Activated naive CD4-positive, alpha-beta T cell treated with anti-CD3 and anti-CD28 coated beads, Interleukin-2, amount 50 U/mL, for 24 hours (primary cell): ENCODE data around the gene GNA15.
"Not testable (repeated sequence)": the region's sequence is repeated elsewhere in the genome, so short reads cannot be mapped to it uniquely, and the experiment has no call there.

Experiments
- H3K27ac Mint-ChIP-seq: one replicate; pipeline ENCODE4 v1.8.0; 2021; ENCODE audit warnings: mild to moderate bottlenecking, mixed read lengths
- H3K27me3 Mint-ChIP-seq: one replicate; pipeline ENCODE4 v1.8.0; 2021; ENCODE audit warnings: mixed read lengths
- H3K36me3 Mint-ChIP-seq: one replicate; pipeline ENCODE4 v1.8.0; 2021; ENCODE audit warnings: mixed read lengths
- H3K4me1 Mint-ChIP-seq: one replicate; pipeline ENCODE4 v1.8.0; 2021; ENCODE audit warnings: mixed read lengths
- H3K4me3 Mint-ChIP-seq: one replicate; pipeline ENCODE4 v1.8.0; 2021; ENCODE audit warnings: mild to moderate bottlenecking, mixed read lengths
- H3K9me3 Mint-ChIP-seq: one replicate; pipeline ENCODE4 v1.8.0; 2021; ENCODE audit warnings: mixed read lengths

Gene GNA15

DNA sequence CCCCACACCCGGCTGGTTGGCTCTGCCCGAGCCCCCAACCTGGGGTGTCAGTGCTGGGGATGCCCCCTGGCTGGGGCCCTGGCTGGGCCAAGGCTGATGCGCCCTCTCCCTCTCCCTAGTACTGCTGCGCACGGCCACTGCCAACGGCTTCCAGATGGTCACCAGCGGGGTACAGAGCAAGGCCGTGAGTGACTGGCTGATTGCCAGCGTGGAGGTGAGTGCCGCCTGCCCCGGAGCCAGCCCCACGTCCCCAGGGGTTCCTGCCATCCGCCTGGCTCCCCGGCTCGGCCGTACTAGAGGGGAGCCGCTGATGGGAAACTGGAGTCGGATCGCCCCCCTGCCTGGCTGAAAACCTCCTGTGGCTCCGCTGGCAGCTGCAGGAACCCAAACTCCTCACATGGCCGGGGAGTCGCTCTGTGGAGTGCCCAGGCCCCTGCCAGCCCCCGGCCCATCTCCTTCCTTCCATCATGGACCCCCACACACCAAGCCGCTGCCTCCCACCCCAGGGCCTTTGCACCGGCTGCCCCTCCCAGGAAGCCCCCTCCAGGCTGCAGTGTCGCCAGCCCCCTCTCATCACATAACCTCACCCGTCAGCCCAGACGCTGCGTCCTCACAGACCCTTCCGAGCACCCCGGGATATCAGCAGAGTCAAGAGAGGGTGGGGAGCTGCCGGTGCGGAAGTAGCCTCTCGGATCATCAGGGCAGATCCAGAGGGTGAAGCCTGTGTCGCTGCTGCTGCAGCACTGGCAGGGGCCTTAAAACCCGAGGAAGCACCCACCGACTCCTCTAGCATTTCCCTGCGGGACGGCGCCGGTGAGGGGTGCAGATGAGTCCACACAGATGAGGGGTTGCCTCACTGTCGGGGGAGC, 60.5 kb downstream of the GNA15 start:
- no peak overlapping the region for H3K27ac Mint-ChIP-seq
- H3K4me3 Mint-ChIP-seq = no peak overlapping the region

DNA sequence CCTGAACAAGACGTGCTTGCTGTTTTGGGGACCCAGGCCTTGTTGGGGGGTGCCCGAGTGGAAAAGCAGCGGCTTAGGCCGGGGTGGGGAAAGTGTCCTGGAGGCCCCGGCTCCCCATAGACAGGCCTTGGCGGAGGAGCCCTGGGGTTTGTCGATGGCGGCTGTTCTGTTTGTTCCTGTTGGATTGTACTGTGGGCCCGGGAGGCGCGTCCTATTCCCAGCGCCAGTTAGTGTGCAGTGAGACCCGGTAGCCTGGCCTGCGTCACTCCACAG, 61.0 kb downstream of the GNA15 start:
- H3K9me3 Mint-ChIP-seq = no peaks in the 10 kb centered on the region
- H3K27ac Mint-ChIP-seq = no peak overlapping the region
- H3K4me3 Mint-ChIP-seq = no peak overlapping the region
- H3K36me3 Mint-ChIP-seq = peaks cover 2% of the 10 kb centered on the region
- H3K27me3 Mint-ChIP-seq = no peaks in the 10 kb centered on the region
- H3K4me1 Mint-ChIP-seq = no peaks in the 10 kb centered on the region

More for the DNA sequence above, 60.5 kb downstream of the GNA15 start:
- H3K9me3 Mint-ChIP-seq = no peaks in the 10 kb centered on the region
- peaks cover 2% of the 10 kb centered on the region for H3K36me3 Mint-ChIP-seq
- no peaks in the 10 kb centered on the region for H3K27me3 Mint-ChIP-seq
- no peaks in the 10 kb centered on the region for H3K4me1 Mint-ChIP-seq

DNA sequence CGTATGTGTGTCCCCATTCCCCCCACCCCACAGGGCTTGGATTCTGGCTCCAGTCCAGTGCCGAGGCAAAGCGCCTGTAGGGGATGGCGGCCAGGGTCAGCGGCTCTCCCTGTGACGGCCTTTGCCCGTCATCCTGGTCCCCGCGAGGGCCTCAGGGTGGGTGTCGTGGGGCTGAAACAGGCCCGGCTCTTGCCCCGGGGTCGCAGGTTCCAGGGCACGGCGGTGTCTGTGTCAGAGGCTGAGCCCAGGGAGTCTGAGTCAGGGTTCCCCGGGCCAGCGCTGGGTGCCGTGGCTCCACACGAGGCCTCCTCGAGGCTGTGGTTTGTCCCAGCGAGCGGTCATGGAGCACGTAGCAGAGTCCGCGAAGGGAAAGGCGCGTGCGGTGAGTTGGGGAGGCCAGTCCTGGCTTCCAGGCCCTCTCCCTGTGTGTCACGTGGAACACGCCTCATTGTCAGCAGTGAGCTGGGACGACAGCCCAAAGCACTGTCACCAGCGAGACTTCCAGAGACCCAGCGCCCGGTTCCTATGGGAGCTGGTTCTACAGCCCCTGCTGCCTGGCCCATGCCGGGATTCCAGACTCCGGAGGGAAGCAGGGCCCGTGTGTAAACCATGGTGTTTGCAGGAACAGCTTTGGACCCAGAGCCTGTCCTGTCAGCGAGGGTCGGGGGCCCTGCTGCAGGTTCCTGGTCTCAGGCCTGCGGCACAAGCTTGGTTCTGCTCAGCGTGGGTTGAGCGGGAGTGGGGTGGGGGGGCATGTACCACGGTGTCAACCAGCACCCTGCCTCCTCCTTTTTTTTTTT, 63.3 kb downstream of the GNA15 start:
- no peaks in the 10 kb centered on the region for H3K27me3 Mint-ChIP-seq
- H3K27ac Mint-ChIP-seq = no peak overlapping the region
- H3K36me3 Mint-ChIP-seq = no peaks in the 10 kb centered on the region
- H3K9me3 Mint-ChIP-seq = no peaks in the 10 kb centered on the region
- H3K4me3 Mint-ChIP-seq = no peak overlapping the region
- H3K4me1 Mint-ChIP-seq = no peaks in the 10 kb centered on the region

DNA sequence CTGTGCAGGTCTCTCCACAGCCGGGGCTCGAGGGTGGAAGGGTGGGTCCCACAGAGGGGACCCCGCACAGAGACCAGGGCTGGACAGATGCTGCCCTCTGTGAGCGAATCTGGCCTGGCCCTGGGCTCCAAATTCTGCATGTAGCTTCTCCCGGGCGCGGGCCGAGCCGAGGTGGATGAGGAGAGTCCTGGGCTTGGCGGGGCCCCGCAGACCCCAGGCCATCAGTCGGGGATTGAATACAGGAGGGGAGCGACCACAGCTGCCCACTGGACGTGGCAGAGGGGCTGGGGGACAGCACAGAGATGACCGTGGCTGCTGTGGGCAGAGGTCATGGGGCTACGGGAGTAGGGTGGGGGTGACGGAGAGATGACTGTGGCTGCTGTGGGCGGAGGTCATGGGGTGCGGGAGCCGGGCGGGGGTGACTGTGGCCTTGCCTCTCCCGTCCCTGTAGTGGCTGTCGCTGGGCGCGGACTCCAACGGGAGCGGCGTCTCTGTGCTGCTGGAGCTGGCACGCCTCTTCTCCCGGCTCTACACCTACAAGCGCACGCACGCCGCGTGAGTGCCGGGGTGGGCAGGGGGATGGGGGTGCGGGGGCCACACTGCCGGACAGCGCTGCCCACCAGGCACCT, 65.4 kb downstream of the GNA15 start:
- Mint-ChIP-seq H3K4me3 (no peak overlapping the region), H3K36me3 (no peaks in the 10 kb centered on the region), H3K27ac (no peak overlapping the region), H3K9me3 (no peaks in the 10 kb centered on the region), H3K27me3 (no peaks in the 10 kb centered on the region), H3K4me1 (no peaks in the 10 kb centered on the region)

- no peaks in the 10 kb centered on the region for H3K4me1 Mint-ChIP-seq
- no peaks in the 10 kb centered on the region for H3K9me3 Mint-ChIP-seq
- no peaks in the 10 kb centered on the region for H3K27me3 Mint-ChIP-seq
- no peak overlapping the region for H3K27ac Mint-ChIP-seq
- H3K36me3 Mint-ChIP-seq = no peaks in the 10 kb centered on the region
- no peak overlapping the region for H3K4me3 Mint-ChIP-seq
These were observed 66.1 kb downstream of the GNA15 start for GRCh38 chr19:3201911-3202310.

DNA sequence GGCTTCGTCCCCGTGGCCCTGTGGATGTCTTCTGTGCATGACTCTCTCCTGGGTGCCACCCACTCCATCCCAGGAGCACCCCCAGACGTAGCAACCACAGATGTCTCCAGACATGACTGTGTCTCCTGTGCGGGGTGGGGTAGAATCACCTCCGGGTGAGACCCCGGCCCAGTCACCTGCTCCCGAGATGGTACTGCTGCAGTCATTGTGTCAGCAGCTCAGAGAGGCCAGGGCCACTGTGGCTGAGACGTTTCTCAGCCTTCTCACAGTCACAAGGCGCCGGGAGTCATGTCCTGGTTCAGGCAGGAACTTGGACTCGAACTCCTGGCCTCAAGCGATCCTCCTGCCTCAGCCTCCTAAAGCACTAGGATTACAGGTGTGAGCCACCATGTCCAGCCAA, 66.5 kb downstream of the GNA15 start:
- no peak overlapping the region for H3K4me3 Mint-ChIP-seq
- H3K4me1 Mint-ChIP-seq = no peaks in the 10 kb centered on the region
- H3K9me3 Mint-ChIP-seq = no peaks in the 10 kb centered on the region
- H3K27me3 Mint-ChIP-seq = no peaks in the 10 kb centered on the region
- no peak overlapping the region for H3K27ac Mint-ChIP-seq
- H3K36me3 Mint-ChIP-seq = no peaks in the 10 kb centered on the region

- not testable (repeated sequence) for H3K27ac Mint-ChIP-seq
These were observed 67.1 kb downstream of the GNA15 start for GRCh38 chr19:3202895-3203294.

DNA sequence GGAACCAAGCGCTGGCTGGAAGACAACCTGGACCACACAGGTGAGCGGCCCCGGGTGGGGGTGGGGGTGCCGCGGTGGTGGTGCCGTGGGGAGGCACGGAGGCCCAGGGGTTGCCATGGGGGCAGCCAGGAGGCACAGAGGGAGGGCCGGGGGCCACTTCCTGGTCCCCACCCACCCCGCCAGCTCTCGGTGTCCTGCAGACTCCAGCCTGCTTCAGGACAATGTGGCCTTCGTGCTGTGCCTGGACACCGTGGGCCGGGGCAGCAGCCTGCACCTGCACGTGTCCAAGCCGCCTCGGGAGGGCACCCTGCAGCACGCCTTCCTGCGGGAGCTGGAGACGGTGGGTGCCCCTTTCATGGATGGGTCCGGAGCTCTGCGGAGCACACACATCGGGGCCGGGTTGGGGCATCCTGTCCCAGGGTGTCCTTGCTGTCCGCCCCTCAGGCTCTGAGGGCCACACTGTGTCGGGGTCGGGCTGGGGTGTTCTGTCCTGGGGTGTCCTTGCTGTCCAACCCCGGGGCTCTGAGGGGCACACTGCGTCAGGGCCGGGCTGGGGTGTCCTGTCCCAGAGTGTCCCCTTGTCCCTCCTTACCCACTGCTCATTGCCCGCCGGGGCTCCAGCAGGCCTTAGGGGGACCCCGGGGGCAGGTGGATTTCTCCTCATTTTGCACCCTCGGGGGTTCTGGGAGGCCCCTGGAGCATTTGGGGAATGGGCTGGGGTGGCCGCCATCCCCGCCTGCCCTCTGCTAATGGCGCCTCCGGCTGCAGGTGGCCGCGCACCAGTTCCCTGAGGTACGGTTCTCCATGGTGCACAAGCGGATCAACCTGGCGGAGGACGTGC, 68.2 kb downstream of the GNA15 start:
- Mint-ChIP-seq H3K27me3 (no peaks in the 10 kb centered on the region), H3K36me3 (no peaks in the 10 kb centered on the region), H3K27ac (no peak overlapping the region), H3K4me1 (no peaks in the 10 kb centered on the region), H3K9me3 (no peaks in the 10 kb centered on the region), H3K4me3 (no peak overlapping the region)

More at GRCh38 chr19:3202895-3203294, 67.1 kb downstream of the GNA15 start:
- H3K27me3 Mint-ChIP-seq, H3K4me3 Mint-ChIP-seq, H3K4me1 Mint-ChIP-seq, H3K9me3 Mint-ChIP-seq, H3K36me3 Mint-ChIP-seq: not testable (repeated sequence)

- H3K4me1 Mint-ChIP-seq = no peaks in the 10 kb centered on the region
- H3K9me3 Mint-ChIP-seq = no peaks in the 10 kb centered on the region
- H3K4me3 Mint-ChIP-seq = no peak overlapping the region
- H3K27ac Mint-ChIP-seq = no peak overlapping the region
- H3K36me3 Mint-ChIP-seq = no peaks in the 10 kb centered on the region
- no peaks in the 10 kb centered on the region for H3K27me3 Mint-ChIP-seq
These were observed 68.9 kb downstream of the GNA15 start for GRCh38 chr19:3204646-3205275.

DNA sequence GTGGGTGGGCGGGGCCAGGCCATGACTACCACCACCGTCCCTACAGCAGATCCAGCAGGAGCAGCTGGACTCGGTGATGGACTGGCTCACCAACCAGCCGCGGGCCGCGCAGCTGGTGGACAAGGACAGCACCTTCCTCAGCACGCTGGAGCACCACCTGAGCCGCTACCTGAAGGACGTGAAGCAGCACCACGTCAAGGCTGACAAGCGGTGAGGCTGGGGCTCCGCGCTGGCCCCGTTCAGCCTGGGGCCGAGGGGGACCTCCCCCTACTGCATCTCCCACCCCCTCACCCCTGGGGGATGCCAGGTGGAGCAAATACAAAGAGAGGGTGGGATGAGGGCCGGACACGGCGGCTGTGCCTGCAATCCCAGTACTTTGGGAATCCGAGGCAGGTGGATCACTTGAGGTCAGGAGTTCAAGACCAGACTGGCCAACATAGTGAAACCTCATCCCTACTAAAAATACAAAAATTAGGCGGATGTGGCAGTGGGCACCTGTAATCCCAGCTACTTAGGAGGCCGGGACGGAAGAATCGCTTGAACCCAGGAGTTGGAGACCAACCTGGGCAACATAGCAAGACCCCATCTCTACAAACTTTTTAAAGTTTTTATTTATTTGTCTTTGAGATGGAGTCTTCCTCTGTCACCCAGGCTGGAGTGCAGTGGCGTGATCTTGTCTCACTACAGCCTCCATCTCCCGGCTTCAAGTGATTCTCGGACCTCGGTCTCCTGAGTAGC, 70.6 kb downstream of the GNA15 start:
- no peak overlapping the region for H3K27ac Mint-ChIP-seq
- no peaks in the 10 kb centered on the region for H3K36me3 Mint-ChIP-seq
- H3K4me1 Mint-ChIP-seq = peaks cover 5% of the 10 kb centered on the region
- no peak overlapping the region for H3K4me3 Mint-ChIP-seq
- H3K27me3 Mint-ChIP-seq = no peaks in the 10 kb centered on the region
- H3K9me3 Mint-ChIP-seq = no peaks in the 10 kb centered on the region

DNA sequence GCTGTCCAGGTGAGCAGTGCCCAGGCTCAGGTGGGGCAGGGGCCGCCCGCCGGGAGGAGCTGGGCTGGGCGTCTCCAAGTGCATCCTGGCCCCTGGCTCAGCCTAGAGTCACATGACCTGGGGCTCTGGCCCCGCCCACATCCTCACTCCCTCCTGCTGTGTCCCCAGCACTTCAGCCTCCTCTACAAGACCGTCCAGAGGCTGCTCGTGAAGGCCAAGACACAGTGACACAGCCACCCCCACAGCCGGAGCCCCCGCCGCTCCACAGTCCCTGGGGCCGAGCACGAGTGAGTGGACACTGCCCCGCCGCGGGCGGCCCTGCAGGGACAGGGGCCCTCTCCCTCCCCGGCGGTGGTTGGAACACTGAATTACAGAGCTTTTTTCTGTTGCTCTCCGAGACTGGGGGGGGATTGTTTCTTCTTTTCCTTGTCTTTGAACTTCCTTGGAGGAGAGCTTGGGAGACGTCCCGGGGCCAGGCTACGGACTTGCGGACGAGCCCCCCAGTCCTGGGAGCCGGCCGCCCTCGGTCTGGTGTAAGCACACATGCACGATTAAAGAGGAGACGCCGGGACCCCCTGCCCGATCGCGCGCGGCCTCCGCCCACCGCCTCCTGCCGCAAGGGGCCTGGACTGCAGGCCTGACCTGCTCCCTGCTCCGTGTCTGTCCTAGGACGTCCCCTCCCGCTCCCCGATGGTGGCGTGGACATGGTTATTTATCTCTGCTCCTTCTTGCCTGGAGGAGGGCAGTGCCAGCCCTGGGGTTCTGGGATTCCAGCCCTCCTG, 71.8 kb downstream of the GNA15 start:
- no peak overlapping the region for H3K4me3 Mint-ChIP-seq
- H3K36me3 Mint-ChIP-seq = no peaks in the 10 kb centered on the region
- H3K9me3 Mint-ChIP-seq = no peaks in the 10 kb centered on the region
- H3K27me3 Mint-ChIP-seq = no peaks in the 10 kb centered on the region
- peaks cover 5% of the 10 kb centered on the region for H3K4me1 Mint-ChIP-seq
- H3K27ac Mint-ChIP-seq = no peak overlapping the region

GRCh38 chr19:3208317-3209207, 72.7 kb downstream of the GNA15 start:
- Mint-ChIP-seq H3K4me3 (no peak overlapping the region), H3K27ac (no peak overlapping the region)

DNA sequence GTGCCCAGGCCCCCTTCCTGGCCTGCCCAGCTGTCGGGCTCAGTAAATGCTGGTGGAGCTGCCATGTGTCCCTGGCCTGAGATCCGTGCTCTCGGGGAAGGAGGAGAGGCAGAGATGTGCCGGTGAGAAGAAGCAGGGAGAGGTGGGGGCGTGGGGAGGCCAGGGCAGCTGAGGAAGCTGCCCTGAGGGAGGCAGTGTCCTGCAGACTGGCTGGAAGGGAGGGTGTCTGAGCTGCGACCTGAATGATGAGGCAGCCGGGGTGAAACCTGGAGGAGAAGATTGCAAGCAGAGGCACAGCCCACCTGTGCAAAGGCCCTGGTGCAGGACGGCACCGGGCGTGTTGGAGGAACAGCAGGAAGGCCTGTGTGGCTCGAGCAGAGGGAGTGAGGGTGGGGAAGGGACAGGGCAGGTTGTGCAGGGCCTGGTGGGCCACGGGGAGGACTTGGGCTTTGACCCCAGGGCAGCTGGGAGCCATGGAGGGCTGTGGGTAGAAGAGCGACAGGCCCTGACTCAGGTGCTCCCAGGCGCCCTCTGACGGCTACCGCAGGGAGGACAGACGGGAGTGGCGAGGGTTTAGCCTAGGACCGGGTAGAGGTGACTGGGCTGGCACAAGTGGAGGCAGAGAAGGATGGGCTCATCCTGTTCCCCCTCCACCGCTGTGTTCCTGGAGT, 74.6 kb downstream of the GNA15 start:
- Mint-ChIP-seq H3K4me1 (peaks cover 5% of the 10 kb centered on the region), H3K4me3 (no peak overlapping the region), H3K27ac (no peak overlapping the region), H3K27me3 (no peaks in the 10 kb centered on the region), H3K36me3 (no peaks in the 10 kb centered on the region), H3K9me3 (no peaks in the 10 kb centered on the region)

More at GRCh38 chr19:3208317-3209207, 72.7 kb downstream of the GNA15 start:
- H3K27me3 Mint-ChIP-seq = no peaks in the 10 kb centered on the region
- no peaks in the 10 kb centered on the region for H3K36me3 Mint-ChIP-seq
- peaks cover 5% of the 10 kb centered on the region for H3K4me1 Mint-ChIP-seq
- H3K9me3 Mint-ChIP-seq = no peaks in the 10 kb centered on the region
